HFF-Myc (cell line): ENCODE measurements around the gene BRIX1.

ENCODE experiments used
- DNase-seq: peaks from one replicate; pipeline ENCODE4 v3.0.0-alpha.2; 2011; ENCODE audit warnings: low read depth; ENCODE audit errors: extremely low read depth
- H3K4me3 ChIP-seq: replicated peaks from 2 replicates; pipeline ENCODE4 v1.5.1; 2011; ENCODE audit warnings: low read depth, mild to moderate bottlenecking, control low read depth, low read length
- CTCF ChIP-seq: IDR thresholded peaks from 2 replicates; pipeline ENCODE4 v1.5.1; 2012; ENCODE audit warnings: mild to moderate bottlenecking, low read depth, low read length, control low read depth; ENCODE audit errors: missing control alignments

Gene BRIX1

DNA sequence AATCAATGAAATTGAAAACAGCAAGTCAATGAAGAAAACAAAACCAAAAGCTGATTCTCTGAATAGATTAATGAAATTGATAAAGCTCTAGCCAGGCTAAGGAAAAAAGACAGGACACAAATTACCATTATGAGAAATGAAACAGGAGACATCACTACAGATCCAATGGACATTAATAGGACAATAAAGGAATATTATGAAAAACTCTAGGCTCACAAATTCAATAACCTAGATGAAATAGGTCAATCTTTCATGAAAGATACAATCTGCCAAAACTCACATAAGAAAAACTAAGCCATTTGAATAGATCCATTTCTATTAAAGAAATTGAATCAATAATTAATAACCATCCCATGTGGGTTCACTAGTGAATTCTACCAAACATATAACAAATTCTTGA lies 39.2 kb upstream of the BRIX1 start:
- no peak overlapping the region for H3K4me3 ChIP-seq
- DNase-seq = no peak
- TF ChIP-seq CTCF = no peak

DNA sequence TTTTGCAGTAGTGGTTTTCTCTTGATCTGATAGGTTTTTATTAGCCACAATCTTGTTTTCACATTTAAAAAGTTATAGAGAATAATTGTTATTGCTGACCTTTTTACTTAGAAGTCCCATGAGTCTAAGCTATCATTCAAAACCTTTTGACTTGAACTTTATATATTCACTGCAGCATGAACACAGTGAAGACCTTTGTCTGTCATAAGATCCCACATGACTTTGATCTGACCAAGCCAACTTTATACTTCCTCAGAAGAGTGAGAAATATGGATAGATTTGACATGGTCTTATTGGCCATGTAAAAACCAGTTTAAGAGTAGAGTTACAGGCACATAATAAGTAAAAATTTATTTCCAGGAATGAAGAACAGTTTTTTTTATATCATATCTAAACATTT lies 34.3 kb upstream of the BRIX1 start:
- H3K4me3 ChIP-seq = no peak overlapping the region
- no peak for TF ChIP-seq CTCF
- no peak for DNase-seq

- no peak for TF ChIP-seq CTCF
- DNase-seq = no peak
- no peak overlapping the region for H3K4me3 ChIP-seq
Measured at GRCh38 chr5:34886392-34887119, 29.0 kb upstream of the BRIX1 start.

GRCh38 chr5:34889394-34889793 lies 26.1 kb upstream of the BRIX1 start:
- no peak overlapping the region for H3K4me3 ChIP-seq
- no peak for DNase-seq
- TF ChIP-seq CTCF = no peak

DNA sequence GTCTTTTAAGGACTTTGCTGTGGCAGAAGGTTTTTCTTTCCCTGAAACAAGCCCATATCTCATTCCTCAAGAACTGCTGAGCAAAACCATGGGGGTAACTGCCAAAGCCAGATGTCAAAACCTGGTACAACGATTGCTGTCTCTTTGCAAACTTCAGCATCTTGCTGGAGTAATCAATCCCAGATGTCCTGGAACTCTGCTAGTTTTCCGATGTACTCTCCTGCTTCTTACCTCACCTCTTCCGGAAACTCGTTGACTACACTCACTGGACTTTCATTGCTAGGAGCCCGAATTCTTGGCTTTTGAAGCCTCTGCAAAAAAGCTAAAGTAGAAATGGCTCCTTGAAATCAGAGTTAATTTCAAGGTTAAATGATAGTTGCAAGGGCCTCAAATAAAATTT lies 23.5 kb upstream of the BRIX1 start:
- no peak for TF ChIP-seq CTCF
- DNase-seq = peak; percentile 98
- H3K4me3 ChIP-seq = no peak overlapping the region

DNA sequence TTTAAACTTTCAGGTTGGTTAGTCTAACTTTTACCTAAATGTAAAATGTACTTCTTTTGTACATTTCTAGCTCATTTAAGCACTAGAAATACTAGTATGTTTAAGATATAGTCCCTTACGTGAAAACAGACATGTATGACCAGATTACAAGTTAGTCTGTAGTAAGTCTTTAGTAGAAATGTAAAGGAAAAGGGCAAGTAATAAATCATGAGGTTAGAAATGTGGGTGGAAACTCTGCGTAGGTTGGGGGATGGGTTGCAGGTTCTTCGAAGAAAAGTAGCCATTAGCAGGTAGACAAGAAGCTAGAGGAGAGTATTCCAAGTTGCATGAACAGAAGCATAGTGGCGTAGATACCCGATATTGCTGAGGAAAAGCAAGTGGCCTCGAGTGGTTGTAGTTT lies 23.1 kb upstream of the BRIX1 start:
- no peak overlapping the region for H3K4me3 ChIP-seq
- no peak for TF ChIP-seq CTCF
- no peak for DNase-seq

- no peak overlapping the region for H3K4me3 ChIP-seq
- DNase-seq = no peak
- no peak for TF ChIP-seq CTCF
Measured at GRCh38 chr5:34894716-34895115, 20.8 kb upstream of the BRIX1 start.
